H1 (cell line): ENCODE data around the gene TNS3. TPM values are rescaled to one million over a fixed set of nuclear protein-coding genes. Genes with fewer than 3 reads are reported as not detected.

Experiments
- CHD7 ChIP-seq: fragments of 300-600 bp; sonication (generic); IDR thresholded peaks from 2 replicates; pipeline ENCODE4 v1.7.1; 2012; ENCODE audit warnings: low read length, moderate library complexity, mild to moderate bottlenecking, inconsistent platforms; ENCODE audit not compliant: insufficient replicate concordance
- JUND ChIP-seq: IDR thresholded peaks from 2 replicates; pipeline ENCODE4 v1.6.1; 2011; ENCODE audit warnings: mild to moderate bottlenecking, improper control_type of control experiment, low read length
- NRF1 ChIP-seq: IDR thresholded peaks from 2 replicates; pipeline ENCODE4 v1.6.1; 2011; ENCODE audit warnings: mild to moderate bottlenecking, low read depth, low read length, improper control_type of control experiment
- polyA plus RNA-seq, 7 experiments: library from polyadenylated mRNA; depleted of rRNA in 3 of 7; stranded (reverse) in 5 of 7; unstranded in 2 of 7; fragments of >200 nt in 5 of 7; fragments of 200-250 nt in 2 of 7; gene quantifications; 1 replicate in 5 of 7; 2 replicates in 1 of 7; 4 replicates in 1 of 7; pipeline versions ENCODE4 v1.2.1 to v1.2.3, GENCODE V29; 2011 to 2013; ENCODE audit warnings: missing spikeins in 2 of 7, mixed read lengths in 2 of 7
- total RNA-seq: library from RNA; stranded (reverse); fragmentation: NEBNext Ultra II Directional; extraction: Animal tissue kit (Norgen Biotek cat#: 25700); gene quantifications from 2 replicates; pipeline ENCODE4 v1.2.1, GENCODE V29; 2021

Gene TNS3
- total and polyA plus RNA-seq, 2 of the 8 experiments (the other 6 are each of a cell fraction or from before 2014, with no cell fraction given): 11.9 to 24.2 TPM

- TF ChIP-seq CHD7: no peak
- TF ChIP-seq JUND: no peak
- no peak for TF ChIP-seq NRF1
Measured at GRCh38 chr7:47407136-47407535, 174.8 kb downstream of the TNS3 start (continued).
